Brain microvascular endothelial cell (primary cell): ENCODE measurements around the gene GNAO1.

ENCODE experiments used
- DNase-seq: peaks from one replicate; pipeline ENCODE4 v3.0.0-alpha.2; 2020
- H3K27ac ChIP-seq: fragments of 250-450 bp; sonication (Bioruptor Pico); 2 replicates; pipeline ENCODE4 v1.5.1; 2020; ENCODE audit warnings: mild to moderate bottlenecking, moderate library complexity
- H3K27me3 ChIP-seq: fragments of 250-450 bp; sonication (Bioruptor Pico); replicated peaks from 2 replicates; pipeline ENCODE4 v1.5.1; 2020; ENCODE audit warnings: mild to moderate bottlenecking
- H3K36me3 ChIP-seq: fragments of 250-450 bp; sonication (Bioruptor Pico); replicated peaks from 2 replicates; pipeline ENCODE4 v1.5.1; 2020; ENCODE audit warnings: mild to moderate bottlenecking
- H3K4me3 ChIP-seq: 2 replicates; pipeline ENCODE4 v1.5.1; 2011; ENCODE audit warnings: low read depth, mild to moderate bottlenecking, control low read depth, low read length, moderate library complexity
- in situ Hi-C: cut with HindIII; loops from 2 replicates; pipeline ENCODE4 v1.10.0; 2017; ENCODE audit warnings: low sequenced_read_pairs, low pct_ligation_motif_present
- TF ChIP-seq, protein P1 (sequence below): IDR thresholded peaks from 2 replicates; pipeline ENCODE4 v1.5.1; 2011; ENCODE audit warnings: low read depth, mild to moderate bottlenecking, moderate library complexity, low read length, control low read depth, inconsistent platforms; ENCODE audit errors: missing control alignments

The GNAO1 gene

DNA sequence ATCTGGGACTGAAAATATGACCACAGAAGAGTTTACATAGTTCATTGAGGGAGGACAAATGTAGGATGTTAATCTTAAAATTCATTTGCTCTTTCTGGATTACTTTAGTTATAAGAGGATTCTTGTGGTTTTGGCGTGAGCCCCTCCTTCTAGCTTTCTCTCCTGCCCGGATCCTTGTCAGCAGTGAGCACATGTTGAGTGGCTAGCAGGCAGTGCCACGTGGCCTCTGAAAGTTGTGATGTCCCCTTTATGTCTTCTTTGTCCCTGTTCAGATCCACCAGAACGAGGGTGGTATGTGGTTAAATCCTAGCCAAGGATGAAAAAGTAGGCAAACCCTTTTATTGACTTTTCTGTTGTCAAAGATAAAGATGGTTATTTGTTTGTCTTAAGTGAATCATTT is 83.8 kb downstream of the GNAO1 start:
- no peak for DNase-seq
- H3K36me3 ChIP-seq, result no peaks in the 10 kb centered on the region
- no peak overlapping the region for H3K27ac ChIP-seq
- H3K27me3 ChIP-seq, result no peaks in the 10 kb centered on the region
- TF ChIP-seq, protein P1, sequence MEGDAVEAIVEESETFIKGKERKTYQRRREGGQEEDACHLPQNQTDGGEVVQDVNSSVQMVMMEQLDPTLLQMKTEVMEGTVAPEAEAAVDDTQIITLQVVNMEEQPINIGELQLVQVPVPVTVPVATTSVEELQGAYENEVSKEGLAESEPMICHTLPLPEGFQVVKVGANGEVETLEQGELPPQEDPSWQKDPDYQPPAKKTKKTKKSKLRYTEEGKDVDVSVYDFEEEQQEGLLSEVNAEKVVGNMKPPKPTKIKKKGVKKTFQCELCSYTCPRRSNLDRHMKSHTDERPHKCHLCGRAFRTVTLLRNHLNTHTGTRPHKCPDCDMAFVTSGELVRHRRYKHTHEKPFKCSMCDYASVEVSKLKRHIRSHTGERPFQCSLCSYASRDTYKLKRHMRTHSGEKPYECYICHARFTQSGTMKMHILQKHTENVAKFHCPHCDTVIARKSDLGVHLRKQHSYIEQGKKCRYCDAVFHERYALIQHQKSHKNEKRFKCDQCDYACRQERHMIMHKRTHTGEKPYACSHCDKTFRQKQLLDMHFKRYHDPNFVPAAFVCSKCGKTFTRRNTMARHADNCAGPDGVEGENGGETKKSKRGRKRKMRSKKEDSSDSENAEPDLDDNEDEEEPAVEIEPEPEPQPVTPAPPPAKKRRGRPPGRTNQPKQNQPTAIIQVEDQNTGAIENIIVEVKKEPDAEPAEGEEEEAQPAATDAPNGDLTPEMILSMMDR, result no peak
- in situ Hi-C loops, result no loop called here
- no peak overlapping the region for H3K4me3 ChIP-seq

DNA sequence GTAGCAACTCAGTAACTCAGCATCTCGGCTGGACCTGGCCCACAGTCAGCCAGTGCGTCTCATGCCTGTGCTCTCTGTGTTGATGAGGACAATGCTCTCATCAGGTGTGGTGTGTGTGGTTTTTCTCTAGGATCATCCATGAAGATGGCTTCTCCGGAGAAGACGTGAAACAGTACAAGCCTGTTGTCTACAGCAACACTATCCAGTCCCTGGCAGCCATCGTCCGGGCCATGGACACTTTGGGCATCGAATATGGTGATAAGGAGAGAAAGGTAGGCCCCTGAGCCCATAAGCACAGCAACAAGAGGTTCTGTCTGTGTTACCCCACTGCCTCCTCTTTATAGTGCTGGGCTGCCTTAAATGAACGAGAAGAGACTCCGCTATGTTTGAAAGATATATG is 84.5 kb downstream of the GNAO1 start:
- TF ChIP-seq, protein P1, result no peak
- Histone ChIP-seq H3K27me3 (no peaks in the 10 kb centered on the region), H3K27ac (no peak overlapping the region), H3K4me3 (no peak overlapping the region), H3K36me3 (no peaks in the 10 kb centered on the region)
- in situ Hi-C loops, result no loop called here
- no peak for DNase-seq

DNA sequence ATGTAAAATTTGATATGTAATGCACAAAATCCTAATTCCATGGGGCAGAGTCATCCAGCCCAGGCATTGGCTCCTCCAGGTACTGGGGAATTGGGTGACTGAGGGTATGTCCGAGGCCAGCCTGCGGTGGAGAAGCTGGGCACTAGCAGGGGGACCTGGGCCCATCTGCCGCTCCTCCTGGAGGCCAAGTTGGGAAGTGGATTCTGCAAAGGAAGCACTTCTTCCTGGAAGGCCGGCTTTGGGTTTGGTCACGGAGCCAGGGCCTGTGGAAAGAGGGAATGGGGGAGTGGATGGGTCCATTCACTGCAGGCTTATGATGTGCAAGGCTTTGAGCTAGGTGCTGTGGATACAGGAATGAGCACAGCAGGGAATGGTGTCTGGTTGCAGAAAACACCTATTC is 85.8 kb downstream of the GNAO1 start:
- no peak for DNase-seq
- Histone ChIP-seq H3K36me3 (no peaks in the 10 kb centered on the region), H3K27me3 (no peaks in the 10 kb centered on the region), H3K4me3 (no peak overlapping the region), H3K27ac (no peak overlapping the region)
- TF ChIP-seq, protein P1, result peak; percentile 65
- in situ Hi-C loops, result no loop called here

DNA sequence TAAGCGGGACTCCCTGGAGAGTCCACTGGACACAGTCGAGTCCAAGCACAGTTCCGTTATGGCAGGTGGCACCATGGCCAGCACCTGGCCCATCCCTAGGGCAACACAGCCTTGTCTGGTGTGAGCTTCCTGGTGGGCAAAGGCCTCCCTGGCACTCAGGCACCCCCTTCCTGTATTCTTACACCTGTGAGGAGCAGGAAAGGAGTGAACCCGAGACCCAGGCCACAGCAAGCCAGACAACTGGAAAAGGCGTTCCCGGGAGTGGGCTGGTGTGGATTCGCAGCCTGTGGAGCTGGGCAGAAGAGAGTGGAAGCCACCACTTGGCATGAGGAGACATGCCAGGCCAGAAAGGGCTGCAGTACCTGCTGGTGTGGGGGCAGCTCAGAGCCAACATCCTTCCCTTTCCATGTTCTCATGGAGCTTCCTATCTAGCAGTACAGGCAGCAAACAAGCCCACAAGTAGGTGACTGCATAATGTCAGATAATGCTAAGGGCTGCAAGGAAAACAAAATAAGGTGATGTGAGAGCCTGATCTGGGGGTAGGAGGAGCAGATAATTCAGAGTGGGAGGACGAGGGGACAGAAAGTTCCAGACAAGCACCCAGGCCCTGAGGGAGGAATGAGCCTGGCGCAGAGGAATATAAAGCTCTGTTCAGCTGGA is 87.0 kb downstream of the GNAO1 start:
- Histone ChIP-seq H3K27ac (no peak overlapping the region), H3K36me3 (no peaks in the 10 kb centered on the region), H3K27me3 (no peaks in the 10 kb centered on the region), H3K4me3 (no peak overlapping the region)
- in situ Hi-C loops, result no loop called here
- TF ChIP-seq, protein P1, result no peak
- no peak for DNase-seq

DNA sequence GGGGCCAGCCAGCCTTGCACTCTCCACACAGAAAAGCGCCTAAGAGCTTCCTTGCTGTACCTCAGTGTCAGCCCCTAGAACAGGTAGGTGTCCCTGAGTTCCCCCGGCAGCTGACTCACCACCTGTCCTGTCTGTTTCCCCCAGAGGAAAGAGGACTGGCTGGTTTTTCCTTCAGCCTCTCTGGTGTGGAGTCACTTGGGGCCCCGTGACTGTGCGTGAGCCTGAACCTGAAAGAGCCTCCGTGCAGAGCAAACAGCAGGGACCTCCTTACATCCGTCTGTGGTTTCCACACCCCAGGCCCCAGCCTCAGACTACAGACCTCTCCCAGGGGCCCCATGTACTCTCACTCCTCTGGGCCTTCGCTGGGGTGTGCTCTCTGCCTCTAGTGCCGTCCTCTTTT is 87.8 kb downstream of the GNAO1 start:
- TF ChIP-seq, protein P1, result no peak
- Histone ChIP-seq H3K4me3 (no peak overlapping the region), H3K36me3 (no peaks in the 10 kb centered on the region), H3K27ac (no peak overlapping the region), H3K27me3 (no peaks in the 10 kb centered on the region)
- DNase-seq, result no peak
- in situ Hi-C loops, result no loop called here

DNA sequence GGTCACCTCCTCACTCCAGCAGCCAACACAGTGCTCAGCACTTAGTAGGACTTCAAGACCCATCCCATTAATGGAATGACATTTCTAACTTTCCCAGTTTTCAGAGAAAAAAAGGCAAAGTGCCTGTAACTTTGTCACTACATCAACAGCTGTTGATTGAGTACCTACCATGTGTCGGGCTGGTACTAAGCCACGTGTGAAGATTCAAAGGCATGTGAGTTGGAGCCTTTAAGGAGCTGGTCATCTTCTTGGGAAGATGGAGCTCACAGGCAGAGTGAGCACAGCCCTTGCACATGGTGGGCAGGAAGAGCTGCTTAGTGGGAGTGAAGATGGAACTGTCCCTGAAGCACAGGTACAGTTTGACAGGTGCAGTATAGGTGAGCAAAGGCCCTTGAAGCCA is 88.6 kb downstream of the GNAO1 start:
- Histone ChIP-seq H3K36me3 (no peaks in the 10 kb centered on the region), H3K4me3 (no peak overlapping the region), H3K27me3 (no peaks in the 10 kb centered on the region), H3K27ac (no peak overlapping the region)
- in situ Hi-C loops, result no loop called here
- TF ChIP-seq, protein P1, result no peak
- no peak for DNase-seq
